ENCODE data around the gene ITPK1.
A peak's percentile ranks its signal among the peaks of the same experiment; 100 is the strongest.

Gene ITPK1

DNA sequence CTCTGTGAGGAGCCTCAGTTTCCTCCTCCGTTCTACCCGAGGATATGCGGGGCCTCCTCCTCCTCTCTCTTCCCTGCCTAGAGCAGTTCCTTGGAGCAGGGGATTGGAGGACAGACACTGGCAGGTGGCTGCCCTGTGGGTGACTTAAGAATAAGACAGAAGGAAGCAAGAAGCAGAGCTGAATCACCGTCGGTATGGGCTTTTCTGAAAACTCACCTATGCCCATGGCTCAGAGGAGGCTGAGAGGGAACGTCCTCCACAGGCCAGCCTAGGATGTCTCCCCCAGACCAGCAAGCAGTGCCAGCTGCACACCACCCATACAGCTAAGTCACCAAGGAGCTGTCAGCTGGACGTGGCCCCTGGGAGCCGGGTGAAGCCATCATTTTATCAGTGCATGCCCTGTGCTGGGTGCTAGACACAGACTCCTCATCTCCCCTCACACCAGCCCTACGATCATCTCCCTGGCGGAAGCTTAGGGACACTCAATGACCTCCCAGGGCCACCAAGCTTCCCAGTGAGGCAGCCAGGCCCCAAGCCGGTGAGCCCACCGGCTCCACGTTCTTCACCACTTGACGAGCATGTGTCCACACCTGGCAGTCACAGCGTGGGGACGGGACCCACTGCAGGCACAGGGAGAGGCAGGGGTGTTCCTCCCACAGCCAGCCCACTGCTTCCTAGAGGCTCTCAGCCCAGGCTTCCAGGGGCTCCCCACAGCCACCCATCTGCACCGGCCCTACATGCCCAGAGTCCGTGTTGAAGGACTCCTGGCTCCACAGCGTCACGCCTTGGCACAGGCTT is 21.4 kb downstream of the ITPK1 start:
- POLR2A ChIA-PET, result no interaction called here
- Histone ChIP-seq H3K36me3 (ENCODE audit: control insufficient read depth in 2 of 2, insufficient read depth in 1 of 2, low read length in 2 of 2) (no peaks in the 10 kb centered on the region), H3K9me3 (ENCODE audit: control insufficient read depth, insufficient read depth, low read depth, low read length) (no peaks in the 10 kb centered on the region), H3K4me3 (ENCODE audit: low read depth, low read length) (no peak overlapping the region), H3K27ac (ENCODE audit: extremely low read depth, low read depth, low read length) (no peak overlapping the region), H3K4me1 (ENCODE audit: control insufficient read depth, insufficient read depth, low read length) (no peaks in the 10 kb centered on the region)
- no peak for TF ChIP-seq HOXD13 (CRISPR knock-in tag; IDR thresholded peaks at IDR 0.05; ENCODE audit: borderline replicate concordance)
- peak; percentile 44; the same call in 1 of the 2 replicates for TF ChIP-seq ZFHX2 (tag by site-specific recombination; conservative IDR thresholded peaks at IDR 0.05)
- TF ChIP-seq, protein P1, sequence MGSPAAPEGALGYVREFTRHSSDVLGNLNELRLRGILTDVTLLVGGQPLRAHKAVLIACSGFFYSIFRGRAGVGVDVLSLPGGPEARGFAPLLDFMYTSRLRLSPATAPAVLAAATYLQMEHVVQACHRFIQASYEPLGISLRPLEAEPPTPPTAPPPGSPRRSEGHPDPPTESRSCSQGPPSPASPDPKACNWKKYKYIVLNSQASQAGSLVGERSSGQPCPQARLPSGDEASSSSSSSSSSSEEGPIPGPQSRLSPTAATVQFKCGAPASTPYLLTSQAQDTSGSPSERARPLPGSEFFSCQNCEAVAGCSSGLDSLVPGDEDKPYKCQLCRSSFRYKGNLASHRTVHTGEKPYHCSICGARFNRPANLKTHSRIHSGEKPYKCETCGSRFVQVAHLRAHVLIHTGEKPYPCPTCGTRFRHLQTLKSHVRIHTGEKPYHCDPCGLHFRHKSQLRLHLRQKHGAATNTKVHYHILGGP (tag by site-specific recombination; IDR thresholded peaks at IDR 0.05), result no peak
- TF ChIP-seq ZNF558 (tag by site-specific recombination; IDR thresholded peaks at IDR 0.05), result no peak
- TF ChIP-seq ZNF404 (tag by site-specific recombination; IDR thresholded peaks at IDR 0.05), result no peak
- TF ChIP-seq SP3 (tag by site-specific recombination; IDR thresholded peaks at IDR 0.05), result no peak
- TF ChIP-seq ZBTB17 (tag by site-specific recombination; IDR thresholded peaks at IDR 0.05), result no peak
- CTCF ChIA-PET, result interaction anchor here (0.6 to 0.9 kb wide), 2 partner anchors 11 to 19 kb away, joined by 3 to 6 read pairs; no protein-coding TSS in a partner anchor

DNA sequence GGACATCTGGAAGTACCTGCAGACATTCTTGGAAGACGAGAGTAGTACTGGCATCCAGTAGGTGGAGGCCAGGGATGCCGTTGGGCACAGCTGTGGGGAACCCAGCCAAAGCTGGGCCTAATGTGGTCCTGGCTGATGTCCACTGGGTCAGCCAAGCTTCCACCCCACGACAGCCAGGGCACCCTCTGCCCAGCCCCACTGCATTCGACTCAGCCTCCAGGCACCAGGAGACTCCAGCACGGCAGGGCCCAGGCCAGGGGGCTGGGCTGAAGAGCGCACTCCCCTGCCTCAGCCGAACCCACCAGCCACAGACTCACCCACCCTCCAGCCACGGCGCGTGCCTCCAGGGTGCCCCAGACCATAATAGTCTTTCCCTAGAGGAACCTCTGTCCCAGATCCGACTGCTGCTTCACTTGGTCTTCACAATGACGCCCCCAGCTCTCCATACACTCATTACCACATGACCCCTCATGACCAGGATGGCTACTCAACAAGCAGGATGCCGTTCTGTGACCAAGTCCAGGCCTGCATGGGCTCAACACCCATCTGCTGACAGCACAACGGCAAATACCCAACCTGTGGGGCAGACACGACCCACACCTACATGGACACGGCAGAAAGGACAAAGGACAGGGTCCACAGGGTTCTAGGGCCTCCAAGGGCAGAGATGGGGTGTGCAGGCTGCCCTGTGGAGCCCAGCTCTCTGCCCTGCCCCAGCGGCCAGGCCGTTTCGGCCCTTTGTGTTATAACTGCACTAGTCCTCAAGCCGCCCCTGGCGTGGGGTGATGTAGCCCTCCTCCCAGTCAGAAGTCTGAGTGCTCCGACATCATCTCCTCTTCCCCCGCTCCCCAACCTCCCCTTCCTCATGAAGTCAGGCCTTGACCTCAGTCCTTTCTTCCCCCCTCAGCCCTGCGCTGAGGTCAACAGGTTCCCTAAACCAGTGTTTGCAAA is 22.8 kb downstream of the ITPK1 start:
- no peak overlapping the region for H3K27ac ChIP-seq (ENCODE audit: extremely low read depth, low read depth, low read length)
- H3K36me3 ChIP-seq (ENCODE audit: control insufficient read depth in 2 of 2, insufficient read depth in 1 of 2, low read length in 2 of 2), result no peaks in the 10 kb centered on the region
- ChIA-PET POLR2A (no interaction called here), CTCF (no interaction called here)
- no peak for TF ChIP-seq ZNF76 (tag by site-specific recombination; IDR thresholded peaks at IDR 0.05; ENCODE audit: borderline replicate concordance, low read depth)
- no peak for TF ChIP-seq SETDB1 (IDR thresholded peaks at IDR 0.05; ENCODE audit: insufficient read length, low read length)
- no peak for TF ChIP-seq ZNF335 (tag by site-specific recombination; conservative IDR thresholded peaks at IDR 0.05)
- no peak for TF ChIP-seq ZNF157 (tag by site-specific recombination; IDR thresholded peaks at IDR 0.05)
- no peak for TF ChIP-seq ZNF211 (tag by site-specific recombination; IDR thresholded peaks at IDR 0.05; ENCODE audit: low read depth)
- no peak for TF ChIP-seq ZNF670 (tag by site-specific recombination; IDR thresholded peaks at IDR 0.05; ENCODE audit: low read depth)
- TF ChIP-seq, protein P2, sequence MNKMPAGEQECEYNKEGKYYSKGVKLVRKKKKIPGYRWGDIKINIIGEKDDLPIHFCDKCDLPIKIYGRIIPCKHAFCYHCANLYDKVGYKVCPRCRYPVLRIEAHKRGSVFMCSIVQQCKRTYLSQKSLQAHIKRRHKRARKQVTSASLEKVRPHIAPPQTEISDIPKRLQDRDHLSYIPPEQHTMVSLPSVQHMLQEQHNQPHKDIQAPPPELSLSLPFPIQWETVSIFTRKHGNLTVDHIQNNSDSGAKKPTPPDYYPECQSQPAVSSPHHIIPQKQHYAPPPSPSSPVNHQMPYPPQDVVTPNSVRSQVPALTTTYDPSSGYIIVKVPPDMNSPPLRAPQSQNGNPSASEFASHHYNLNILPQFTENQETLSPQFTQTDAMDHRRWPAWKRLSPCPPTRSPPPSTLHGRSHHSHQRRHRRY (tag by site-specific recombination; IDR thresholded peaks at IDR 0.05), result no peak
- H3K9me3 ChIP-seq (ENCODE audit: control insufficient read depth, insufficient read depth, low read depth, low read length), result no peaks in the 10 kb centered on the region
- H3K4me3 ChIP-seq (ENCODE audit: low read depth, low read length), result no peak overlapping the region
- H3K4me1 ChIP-seq (ENCODE audit: control insufficient read depth, insufficient read depth, low read length), result no peaks in the 10 kb centered on the region

DNA sequence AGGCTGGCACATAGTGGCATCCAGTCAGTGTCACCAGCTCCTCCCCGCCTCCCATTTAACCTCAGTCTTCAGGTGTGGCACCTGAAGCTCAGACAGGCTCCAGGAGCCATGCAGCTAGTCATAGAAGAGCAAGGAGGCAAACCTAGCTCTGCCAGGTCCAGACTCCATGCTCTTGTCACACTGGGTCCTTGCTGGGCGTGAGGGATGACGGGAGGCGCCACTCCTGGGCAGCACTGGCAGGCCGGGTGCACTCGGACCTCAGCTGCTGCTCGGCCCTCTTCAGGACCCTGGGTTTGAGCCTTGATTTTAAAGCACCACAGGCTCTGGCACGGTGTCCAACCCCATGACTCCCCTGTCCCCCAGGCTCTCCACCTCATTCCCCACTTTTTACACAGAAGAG is 24.1 kb downstream of the ITPK1 start:
- H3K9me3 ChIP-seq (ENCODE audit: control insufficient read depth, insufficient read depth, low read depth, low read length), result no peaks in the 10 kb centered on the region
- no peak overlapping the region for H3K4me3 ChIP-seq (ENCODE audit: low read depth, low read length)
- H3K36me3 ChIP-seq (ENCODE audit: control insufficient read depth in 2 of 2, insufficient read depth in 1 of 2, low read length in 2 of 2), result no peaks in the 10 kb centered on the region
- CTCF ChIA-PET, result interaction anchor here (0.6 to 1.3 kb wide), 3 partner anchors 22 to 293 kb away, joined by 3 to 7 read pairs (median 3); no protein-coding TSS in a partner anchor
- no peaks in the 10 kb centered on the region for H3K4me1 ChIP-seq (ENCODE audit: control insufficient read depth, insufficient read depth, low read length)
- TF ChIP-seq, protein P3, sequence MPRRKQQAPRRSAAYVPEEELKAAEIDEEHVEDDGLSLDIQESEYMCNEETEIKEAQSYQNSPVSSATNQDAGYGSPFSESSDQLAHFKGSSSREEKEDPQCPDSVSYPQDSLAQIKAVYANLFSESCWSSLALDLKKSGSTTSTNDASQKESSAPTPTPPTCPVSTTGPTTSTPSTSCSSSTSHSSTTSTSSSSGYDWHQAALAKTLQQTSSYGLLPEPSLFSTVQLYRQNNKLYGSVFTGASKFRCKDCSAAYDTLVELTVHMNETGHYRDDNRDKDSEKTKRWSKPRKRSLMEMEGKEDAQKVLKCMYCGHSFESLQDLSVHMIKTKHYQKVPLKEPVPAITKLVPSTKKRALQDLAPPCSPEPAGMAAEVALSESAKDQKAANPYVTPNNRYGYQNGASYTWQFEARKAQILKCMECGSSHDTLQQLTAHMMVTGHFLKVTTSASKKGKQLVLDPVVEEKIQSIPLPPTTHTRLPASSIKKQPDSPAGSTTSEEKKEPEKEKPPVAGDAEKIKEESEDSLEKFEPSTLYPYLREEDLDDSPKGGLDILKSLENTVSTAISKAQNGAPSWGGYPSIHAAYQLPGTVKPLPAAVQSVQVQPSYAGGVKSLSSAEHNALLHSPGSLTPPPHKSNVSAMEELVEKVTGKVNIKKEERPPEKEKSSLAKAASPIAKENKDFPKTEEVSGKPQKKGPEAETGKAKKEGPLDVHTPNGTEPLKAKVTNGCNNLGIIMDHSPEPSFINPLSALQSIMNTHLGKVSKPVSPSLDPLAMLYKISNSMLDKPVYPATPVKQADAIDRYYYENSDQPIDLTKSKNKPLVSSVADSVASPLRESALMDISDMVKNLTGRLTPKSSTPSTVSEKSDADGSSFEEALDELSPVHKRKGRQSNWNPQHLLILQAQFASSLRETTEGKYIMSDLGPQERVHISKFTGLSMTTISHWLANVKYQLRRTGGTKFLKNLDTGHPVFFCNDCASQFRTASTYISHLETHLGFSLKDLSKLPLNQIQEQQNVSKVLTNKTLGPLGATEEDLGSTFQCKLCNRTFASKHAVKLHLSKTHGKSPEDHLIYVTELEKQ (tag by site-specific recombination; IDR thresholded peaks at IDR 0.05; ENCODE audit: borderline replicate concordance), result no peak
- no peak overlapping the region for H3K27ac ChIP-seq (ENCODE audit: extremely low read depth, low read depth, low read length)
- POLR2A ChIA-PET, result no interaction called here
